ENCODE data around the gene CASP2.

DNA sequence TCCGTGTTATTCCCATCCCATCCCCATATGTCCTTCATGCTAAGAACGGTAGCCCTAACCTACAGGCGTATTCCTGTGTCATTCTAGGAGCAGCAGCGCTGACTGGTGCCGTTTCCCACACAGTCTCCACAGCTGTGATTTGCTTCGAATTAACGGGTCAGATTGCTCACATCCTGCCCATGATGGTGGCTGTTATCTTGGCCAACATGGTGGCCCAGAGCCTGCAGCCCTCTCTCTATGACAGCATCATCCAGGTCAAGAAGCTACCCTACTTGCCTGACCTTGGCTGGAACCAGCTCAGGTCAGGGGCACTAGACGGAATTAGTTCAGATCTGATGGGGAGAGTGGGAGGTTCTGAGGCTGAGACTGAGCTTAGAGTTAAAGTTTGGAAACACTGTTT lies 53.7 kb downstream of the CASP2 start:
- no peak for TF ChIP-seq POLR2A (IDR thresholded peaks at IDR 0.05)
- TF ChIP-seq, protein P1, sequence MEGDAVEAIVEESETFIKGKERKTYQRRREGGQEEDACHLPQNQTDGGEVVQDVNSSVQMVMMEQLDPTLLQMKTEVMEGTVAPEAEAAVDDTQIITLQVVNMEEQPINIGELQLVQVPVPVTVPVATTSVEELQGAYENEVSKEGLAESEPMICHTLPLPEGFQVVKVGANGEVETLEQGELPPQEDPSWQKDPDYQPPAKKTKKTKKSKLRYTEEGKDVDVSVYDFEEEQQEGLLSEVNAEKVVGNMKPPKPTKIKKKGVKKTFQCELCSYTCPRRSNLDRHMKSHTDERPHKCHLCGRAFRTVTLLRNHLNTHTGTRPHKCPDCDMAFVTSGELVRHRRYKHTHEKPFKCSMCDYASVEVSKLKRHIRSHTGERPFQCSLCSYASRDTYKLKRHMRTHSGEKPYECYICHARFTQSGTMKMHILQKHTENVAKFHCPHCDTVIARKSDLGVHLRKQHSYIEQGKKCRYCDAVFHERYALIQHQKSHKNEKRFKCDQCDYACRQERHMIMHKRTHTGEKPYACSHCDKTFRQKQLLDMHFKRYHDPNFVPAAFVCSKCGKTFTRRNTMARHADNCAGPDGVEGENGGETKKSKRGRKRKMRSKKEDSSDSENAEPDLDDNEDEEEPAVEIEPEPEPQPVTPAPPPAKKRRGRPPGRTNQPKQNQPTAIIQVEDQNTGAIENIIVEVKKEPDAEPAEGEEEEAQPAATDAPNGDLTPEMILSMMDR (IDR thresholded peaks at IDR 0.05 in 4 of 5, conservative IDR thresholded peaks at IDR 0.05 in 1 of 5), result no peak

Measured in gastrocnemius medialis (tissue), 4 donors.